GM21576 (cell line): ENCODE results near the gene SLC24A1.

Experiments used
- ATAC-seq: cut with Tn5 transposase; IDR thresholded peaks from one replicate; pipeline ENCODE4 v1.9.1; 2021; ENCODE audit warnings: mild to moderate bottlenecking, moderate library complexity; ENCODE audit not compliant: unreplicated experiment

SLC24A1 gene

GRCh38 chr15:65621638-65622037 lies at the start of gene SLC24A1:
SLC24A1 (plus strand) TSS chr15:65621938; CDS start chr15:65624081, 2,143 bp downstream.
- ATAC-seq: no peak

GRCh38 chr15:65571971-65572370 lies 49.8 kb upstream of the SLC24A1 start:
- no peak for ATAC-seq

GRCh38 chr15:65576664-65577063 lies 45.1 kb upstream of the SLC24A1 start:
- ATAC-seq: no peak

- ATAC-seq: no peak
These were observed 44.4 kb upstream of the SLC24A1 start for GRCh38 chr15:65577129-65577996.

GRCh38 chr15:65578904-65579728 lies 42.6 kb upstream of the SLC24A1 start:
- ATAC-seq: no peak

- no peak for ATAC-seq
These were observed 42.0 kb upstream of the SLC24A1 start for GRCh38 chr15:65579762-65580161.

GRCh38 chr15:65580287-65580686 lies 41.5 kb upstream of the SLC24A1 start:
- no peak for ATAC-seq

- no peak for ATAC-seq
These were observed 38.0 kb upstream of the SLC24A1 start for GRCh38 chr15:65583701-65584100.

- ATAC-seq: no peak
These were observed 37.5 kb upstream of the SLC24A1 start for GRCh38 chr15:65584241-65584640.

GRCh38 chr15:65587094-65587493 lies 34.6 kb upstream of the SLC24A1 start:
- ATAC-seq: no peak

- no peak for ATAC-seq
These were observed 25.8 kb upstream of the SLC24A1 start for GRCh38 chr15:65595960-65596359.

- ATAC-seq: no peak
These were observed 23.3 kb upstream of the SLC24A1 start for GRCh38 chr15:65598468-65598867.

- no peak for ATAC-seq
These were observed 22.1 kb upstream of the SLC24A1 start for GRCh38 chr15:65599677-65600076.

- no peak for ATAC-seq
These were observed 18.6 kb upstream of the SLC24A1 start for GRCh38 chr15:65603134-65603533.

GRCh38 chr15:65603559-65603958 lies 18.2 kb upstream of the SLC24A1 start:
- no peak for ATAC-seq

GRCh38 chr15:65610871-65611718 lies 10.6 kb upstream of the SLC24A1 start, which contains the start of gene INTS14:
INTS14 (minus strand) TSS chr15:65611131; CDS start chr15:65607380, 3,751 bp downstream.
- ATAC-seq: peak; percentile 94

GRCh38 chr15:65611888-65612615 lies 9.7 kb upstream of the SLC24A1 start:
- no peak for ATAC-seq

- no peak for ATAC-seq
These were observed 9.2 kb upstream of the SLC24A1 start for GRCh38 chr15:65612616-65612946.

GRCh38 chr15:65612949-65613744 lies 8.6 kb upstream of the SLC24A1 start:
- no peak for ATAC-seq
